ENCODE data around the gene FLNC.

Gene FLNC

GRCh38 chr7:128830231-128831177 is at the start of gene FLNC:
Gene FLNC, plus strand, starts transcription at chr7:128830406. Its CDS starts 232 bp downstream, at chr7:128830638.
- no peak for DNase-seq (ENCODE audit: low read depth in 2 of 2)

- DNase-seq (ENCODE audit: low read depth in 2 of 2) = no peak
These were observed 49.1 kb upstream of the FLNC start for GRCh38 chr7:128781126-128781525.

- no peak for DNase-seq (ENCODE audit: low read depth in 2 of 2)
These were observed 48.4 kb upstream of the FLNC start for GRCh38 chr7:128781851-128782250.

- no peak for DNase-seq (ENCODE audit: low read depth in 2 of 2)
These were observed 46.9 kb upstream of the FLNC start for GRCh38 chr7:128783143-128783861.

GRCh38 chr7:128785738-128786137 is 44.5 kb upstream of the FLNC start:
- DNase-seq (ENCODE audit: low read depth in 2 of 2) = no peak

GRCh38 chr7:128788446-128789412 is 41.5 kb upstream of the FLNC start:
- DNase-seq (ENCODE audit: low read depth in 2 of 2) = no peak

- DNase-seq (ENCODE audit: low read depth in 2 of 2) = peak in 1 of 2 donors; percentile 6
These were observed 39.7 kb upstream of the FLNC start for GRCh38 chr7:128790315-128791041.

- DNase-seq (ENCODE audit: low read depth in 2 of 2) = peak; percentile 43 to 76
These were observed 38.9 kb upstream of the FLNC start, which contains the start of gene CCDC136 for GRCh38 chr7:128791121-128791971. Gene CCDC136, plus strand, starts transcription at chr7:128791968. Its CDS starts 444 bp downstream, at chr7:128792412.

- no peak for DNase-seq (ENCODE audit: low read depth in 2 of 2)
These were observed 38.3 kb upstream of the FLNC start for GRCh38 chr7:128791972-128792327.

GRCh38 chr7:128792471-128793180 is 37.6 kb upstream of the FLNC start:
- no peak for DNase-seq (ENCODE audit: low read depth in 2 of 2)

- DNase-seq (ENCODE audit: low read depth in 2 of 2) = no peak
These were observed 37.0 kb upstream of the FLNC start for GRCh38 chr7:128793181-128793547.

GRCh38 chr7:128794020-128794419 is 36.2 kb upstream of the FLNC start:
- DNase-seq (ENCODE audit: low read depth in 2 of 2) = no peak

- DNase-seq (ENCODE audit: low read depth in 2 of 2) = no peak
These were observed 35.8 kb upstream of the FLNC start for GRCh38 chr7:128794436-128794835.

- no peak for DNase-seq (ENCODE audit: low read depth in 2 of 2)
These were observed 35.1 kb upstream of the FLNC start for GRCh38 chr7:128795129-128795528.

GRCh38 chr7:128796327-128796726 is 33.9 kb upstream of the FLNC start:
- DNase-seq (ENCODE audit: low read depth in 2 of 2) = no peak

- no peak for DNase-seq (ENCODE audit: low read depth in 2 of 2)
These were observed 30.8 kb upstream of the FLNC start for GRCh38 chr7:128799451-128799850.

- no peak for DNase-seq (ENCODE audit: low read depth in 2 of 2)
These were observed 29.6 kb upstream of the FLNC start for GRCh38 chr7:128800567-128800966.

- DNase-seq (ENCODE audit: low read depth in 2 of 2) = no peak
These were observed 29.2 kb upstream of the FLNC start for GRCh38 chr7:128801003-128801402.

GRCh38 chr7:128801667-128802418 is 28.4 kb upstream of the FLNC start:
- DNase-seq (ENCODE audit: low read depth in 2 of 2) = no peak
